Measurements from ENCODE around the gene FKBP1B. TPM values are rescaled to one million over a fixed set of nuclear protein-coding genes. Genes with fewer than 3 reads are reported as not detected.

FKBP1B gene
- total and polyA plus RNA-seq, 2 donors (not counting 3 experiments of a cell fraction or from before 2014, with no cell fraction given), result 12.9 to 40.2 TPM

DNA sequence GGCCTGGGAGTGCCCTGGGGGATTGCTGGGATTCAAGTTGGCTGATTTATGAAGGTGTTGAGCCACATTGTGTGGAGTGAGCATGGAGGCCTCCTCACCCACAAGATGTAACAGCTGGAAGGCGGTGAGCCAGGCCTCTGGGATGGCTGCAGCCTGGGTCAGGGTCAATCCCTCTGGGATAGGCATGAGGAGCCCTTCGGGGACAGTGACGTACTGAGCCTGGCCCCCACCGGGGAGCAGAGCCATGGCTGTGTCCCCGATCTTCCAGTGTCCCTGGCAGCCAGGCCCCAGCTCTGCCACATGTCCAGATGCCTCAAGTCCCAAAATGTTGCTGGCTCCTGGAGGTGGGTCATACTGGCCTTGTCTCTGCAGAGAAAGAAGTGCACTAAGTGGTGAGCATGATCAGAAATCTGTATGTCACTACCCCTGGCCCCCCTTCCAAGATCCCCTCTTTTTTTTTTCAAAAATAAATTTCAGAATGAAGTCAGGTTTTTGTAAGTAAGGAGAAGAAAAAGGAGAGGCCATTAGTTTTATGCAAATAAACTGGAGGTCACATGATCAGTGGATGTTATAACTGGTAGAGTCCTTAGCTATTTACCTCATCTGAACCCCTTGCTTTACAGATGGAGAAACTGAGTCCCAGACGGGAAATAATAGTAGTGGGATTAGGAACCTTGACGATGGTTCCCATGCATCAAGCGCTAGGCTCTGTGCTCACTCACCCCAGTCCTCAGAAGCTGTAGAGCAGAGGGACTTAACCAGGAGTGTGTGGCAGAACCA, 33.4 kb downstream of the FKBP1B start:
- ChIA-PET CTCF (interaction anchor here (0.6 to 3.5 kb wide), 17 partner anchors 10 to 297 kb away, joined by 3 to 68 read pairs (median 5); partner anchors contain the start of genes ATAD2B, FAM228B, PFN4 and WDCP), POLR2A (interaction anchor here (0.8 to 1.3 kb wide), 4 partner anchors 32 to 258 kb away, joined by 3 to 13 read pairs (median 5); partner anchors contain the start of genes ATAD2B and WDCP)
- intact Hi-C loops (cut with micrococcal nuclease) (loop anchor here (5.0 kb wide), 1 partner anchor 284 kb away; no protein-coding TSS in a partner anchor), dilution Hi-C loops (cut with MboI; ENCODE audit: extremely low pct_ligation_motif_present, low sequenced_read_pairs) (no loop called here)
- H3K4me3 ChIP-seq (replicated peaks in 1 of 3; ENCODE audit: insufficient read depth in 1 of 3, low read depth in 1 of 3, low read length in 3 of 3), result peak overlapping the region in 2 of 3 experiments; percentile 53 to 85
- H4K20me1 ChIP-seq (replicated peaks; ENCODE audit: control insufficient read depth, extremely low read depth, insufficient read depth, low read length), result no peaks in the 10 kb centered on the region
- H3K79me2 ChIP-seq (ENCODE audit: control insufficient read depth, insufficient read depth, low read length), result peaks cover 6% of the 10 kb centered on the region
- peak overlapping the region; percentile 57 for H3K4me2 ChIP-seq (ENCODE audit: insufficient read depth, low read length)
- no peak overlapping the region for H2AFZ ChIP-seq (ENCODE audit: low read depth, low read length)
- peak overlapping the region; percentile 66 for H3K9ac ChIP-seq (replicated peaks; ENCODE audit: extremely low read depth, insufficient read depth, low read length)
- BruUV-seq (replicated peaks), result no TSS peak
- no peaks in the 10 kb centered on the region for H3K9me1 ChIP-seq (replicated peaks; ENCODE audit: control insufficient read depth, extremely low read depth, insufficient read depth, low read length)
- DNase-seq (ENCODE audit: low read depth, low spot score) (no peak), FAIRE-seq (no peak)
- H3K4me1 ChIP-seq (ENCODE audit: control insufficient read depth, extremely low read depth, insufficient read depth, low read length), result peaks cover 16% of the 10 kb centered on the region
- peak overlapping the region; percentile 14 for H3K27ac ChIP-seq (ENCODE audit: insufficient read depth, low read depth, low read length)
- no peaks in the 10 kb centered on the region for H3K9me3 ChIP-seq (replicated peaks; ENCODE audit: control insufficient read depth, insufficient read depth, low read length)
- TF ChIP-seq, protein P1, sequence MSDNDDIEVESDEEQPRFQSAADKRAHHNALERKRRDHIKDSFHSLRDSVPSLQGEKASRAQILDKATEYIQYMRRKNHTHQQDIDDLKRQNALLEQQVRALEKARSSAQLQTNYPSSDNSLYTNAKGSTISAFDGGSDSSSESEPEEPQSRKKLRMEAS (IDR thresholded peaks at IDR 0.05; ENCODE audit: insufficient read depth, insufficient read length), result no peak
- TF ChIP-seq, protein P2, sequence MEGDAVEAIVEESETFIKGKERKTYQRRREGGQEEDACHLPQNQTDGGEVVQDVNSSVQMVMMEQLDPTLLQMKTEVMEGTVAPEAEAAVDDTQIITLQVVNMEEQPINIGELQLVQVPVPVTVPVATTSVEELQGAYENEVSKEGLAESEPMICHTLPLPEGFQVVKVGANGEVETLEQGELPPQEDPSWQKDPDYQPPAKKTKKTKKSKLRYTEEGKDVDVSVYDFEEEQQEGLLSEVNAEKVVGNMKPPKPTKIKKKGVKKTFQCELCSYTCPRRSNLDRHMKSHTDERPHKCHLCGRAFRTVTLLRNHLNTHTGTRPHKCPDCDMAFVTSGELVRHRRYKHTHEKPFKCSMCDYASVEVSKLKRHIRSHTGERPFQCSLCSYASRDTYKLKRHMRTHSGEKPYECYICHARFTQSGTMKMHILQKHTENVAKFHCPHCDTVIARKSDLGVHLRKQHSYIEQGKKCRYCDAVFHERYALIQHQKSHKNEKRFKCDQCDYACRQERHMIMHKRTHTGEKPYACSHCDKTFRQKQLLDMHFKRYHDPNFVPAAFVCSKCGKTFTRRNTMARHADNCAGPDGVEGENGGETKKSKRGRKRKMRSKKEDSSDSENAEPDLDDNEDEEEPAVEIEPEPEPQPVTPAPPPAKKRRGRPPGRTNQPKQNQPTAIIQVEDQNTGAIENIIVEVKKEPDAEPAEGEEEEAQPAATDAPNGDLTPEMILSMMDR (IDR thresholded peaks at IDR 0.05; ENCODE audit: extremely low read depth in 1 of 2, insufficient read depth in 1 of 2, low read depth in 1 of 2, low read length in 2 of 2), result no peak
- TF ChIP-seq GATA2 (IDR thresholded peaks at IDR 0.05; ENCODE audit: insufficient read depth, insufficient read length, low read depth, low read length) (no peak), EZH2 (IDR thresholded peaks at IDR 0.05; ENCODE audit: borderline replicate concordance, low read depth, low read length, severe bottlenecking) (no peak), POLR2AphosphoS5 (IDR thresholded peaks at IDR 0.05; ENCODE audit: insufficient read depth, low read depth, low read length) (no peak), MYC (IDR thresholded peaks at IDR 0.05; ENCODE audit: low read depth, low read length) (no peak), POLR2A (IDR thresholded peaks at IDR 0.05; ENCODE audit: low read depth, low read length) (no peak)
- peaks cover 7 to 16% of the 10 kb centered on the region in 2 experiments for H3K36me3 ChIP-seq (ENCODE audit: control insufficient read depth in 2 of 2, extremely low read depth in 1 of 2, insufficient read depth in 2 of 2, low read length in 2 of 2)
- no peaks in the 10 kb centered on the region for H3K27me3 ChIP-seq (ENCODE audit: control insufficient read depth in 2 of 2, insufficient read depth in 2 of 2, low read length in 2 of 2)
